ENCODE measurements around the gene HILPDA.
"Not testable (repeated sequence)": the region's sequence is repeated elsewhere in the genome, so short reads cannot be mapped to it uniquely, and the experiment has no call there.

The HILPDA gene

GRCh38 chr7:128434413-128435326 is 21.0 kb upstream of the HILPDA start:
- no peak for DNase-seq

- no peak for DNase-seq
These were observed 20.4 kb upstream of the HILPDA start for GRCh38 chr7:128435327-128435686.

- no peak for DNase-seq
These were observed 18.0 kb upstream of the HILPDA start for GRCh38 chr7:128437426-128438332.

- DNase-seq, result no peak
These were observed 13.3 kb upstream of the HILPDA start for GRCh38 chr7:128442356-128442755.

GRCh38 chr7:128443831-128444600 is 11.7 kb upstream of the HILPDA start:
- DNase-seq, result no peak

- DNase-seq, result no peak
These were observed 9.4 kb upstream of the HILPDA start for GRCh38 chr7:128446306-128446705.

GRCh38 chr7:128447941-128448564 is 7.6 kb upstream of the HILPDA start:
- peak; percentile 31 for DNase-seq

GRCh38 chr7:128448751-128449302 is 6.9 kb upstream of the HILPDA start:
- DNase-seq, result no peak

- no peak for DNase-seq
These were observed 5.3 kb upstream of the HILPDA start for GRCh38 chr7:128450409-128450808.

GRCh38 chr7:128450913-128451312 is 4.8 kb upstream of the HILPDA start:
- no peak for DNase-seq

- no peak for DNase-seq
These were observed 3.1 kb upstream of the HILPDA start for GRCh38 chr7:128452552-128452951.

GRCh38 chr7:128453836-128454804 is 1.6 kb upstream of the HILPDA start:
- DNase-seq, result no peak

- DNase-seq, result no peak
These were observed 703 bp upstream of the HILPDA start for GRCh38 chr7:128454808-128455542.

GRCh38 chr7:128456255-128456725 is 612 bp downstream of the HILPDA start:
- no peak for DNase-seq

GRCh38 chr7:128457385-128457784 is 1.7 kb downstream of the HILPDA start:
- DNase-seq, result not testable (repeated sequence)

GRCh38 chr7:128458956-128459355 is 3.3 kb downstream of the HILPDA start:
- peak; percentile 58 for DNase-seq

- DNase-seq, result peak; percentile 71
These were observed 3.8 kb downstream of the HILPDA start for GRCh38 chr7:128459394-128459878.

- DNase-seq, result no peak
These were observed 6.8 kb downstream of the HILPDA start for GRCh38 chr7:128462460-128462859.

- DNase-seq, result not testable (repeated sequence)
These were observed 7.7 kb downstream of the HILPDA start for GRCh38 chr7:128463345-128463744.

- DNase-seq, result not testable (repeated sequence)
These were observed 8.3 kb downstream of the HILPDA start for GRCh38 chr7:128463933-128464332.

Measured in activated CD4-positive, alpha-beta T cell treated with anti-CD3 and anti-CD28 coated beads for 48 hours (primary cell).